Smooth muscle cell (in vitro differentiated cells): ENCODE data around the gene MRPL32. TPM values are rescaled to one million over a fixed set of nuclear protein-coding genes. Genes with fewer than 3 reads are reported as not detected.

Experiments
- DNase-seq: peaks from one replicate; lab custom pipeline; 2025; ENCODE audit not compliant: unreplicated experiment; lab: John Stamatoyannopoulos, UW
- H2AFZ ChIP-seq: fragments of 200-600 bp; sonication (generic); 2 replicates; pipeline ENCODE4 v1.6.0; 2016; ENCODE audit warnings: antibody characterized with exemption, low read depth, mild to moderate bottlenecking
- H3F3A ChIP-seq: fragments of 200-600 bp; sonication (generic); 2 replicates; pipeline ENCODE4 v1.6.0; 2017; ENCODE audit warnings: antibody characterized with exemption, low read depth
- H3K27ac ChIP-seq: fragments of 200-600 bp; sonication (generic); 2 replicates; pipeline ENCODE4 v1.5.1; 2016; ENCODE audit warnings: low read depth, mild to moderate bottlenecking
- H3K27me3 ChIP-seq: fragments of 200-600 bp; sonication (generic); 2 replicates; pipeline ENCODE4 v1.6.1; 2016; ENCODE audit warnings: low read depth, mild to moderate bottlenecking
- H3K36me3 ChIP-seq: fragments of 200-600 bp; sonication (generic); 2 replicates; pipeline ENCODE4 v1.5.1; 2016; ENCODE audit warnings: low read depth
- H3K4me1 ChIP-seq: fragments of 200-600 bp; sonication (generic); 2 replicates; pipeline ENCODE4 v1.5.1; 2016; ENCODE audit warnings: low read depth
- H3K4me2 ChIP-seq: fragments of 200-600 bp; sonication (generic); 2 replicates; pipeline ENCODE4 v1.6.0; 2016; ENCODE audit warnings: mild to moderate bottlenecking
- H3K4me3 ChIP-seq: fragments of 200-600 bp; sonication (generic); 2 replicates; pipeline ENCODE4 v1.5.1; 2016; ENCODE audit warnings: mild to moderate bottlenecking
- H3K79me2 ChIP-seq: fragments of 200-600 bp; sonication (generic); 2 replicates; pipeline ENCODE4 v1.6.0; 2016; ENCODE audit warnings: low read depth, mild to moderate bottlenecking
- H3K9ac ChIP-seq: fragments of 200-600 bp; sonication (generic); 2 replicates; pipeline ENCODE4 v1.6.0; 2016; ENCODE audit warnings: low read depth
- H3K9me3 ChIP-seq: fragments of 200-600 bp; sonication (generic); replicated peaks from 2 replicates; pipeline ENCODE4 v1.5.1; 2016; ENCODE audit warnings: low read depth
- H4K20me1 ChIP-seq: fragments of 200-600 bp; sonication (generic); 2 replicates; pipeline ENCODE4 v1.6.0; 2016; ENCODE audit warnings: low read depth
- WGBS: methylation state at CpG from one replicate; pipeline ENCODE4 v1.1.7; 2016; ENCODE audit warnings: low lambda C conversion rate; 5-methylcytosine and 5-hydroxymethylcytosine counted together
- polyA plus RNA-seq: library from polyadenylated mRNA; unstranded; fragments of >200 nt; fragmentation: Nextera tagmentation; extraction: Ambion mirVana; gene quantifications from 2 replicates; pipeline ENCODE4 v1.2.1, GENCODE V29; 2016
- total RNA-seq: library from RNA; depleted of rRNA; stranded (reverse); fragments of >200 nt; gene quantifications from 2 replicates; pipeline ENCODE4 v1.2.3, GENCODE V29; 2014
- TF ChIP-seq, protein P1 (sequence below): fragments of 200-600 bp; sonication (generic); IDR thresholded peaks from 2 replicates; pipeline ENCODE4 v1.5.1; 2017; ENCODE audit warnings: borderline replicate concordance, mild to moderate bottlenecking, antibody characterized with exemption; ENCODE audit not compliant: insufficient read depth, poor library complexity, severe bottlenecking

The MRPL32 gene
- total and polyA plus RNA-seq, 2 experiments from 2014 or later: 59.7 to 82.1 TPM

DNA sequence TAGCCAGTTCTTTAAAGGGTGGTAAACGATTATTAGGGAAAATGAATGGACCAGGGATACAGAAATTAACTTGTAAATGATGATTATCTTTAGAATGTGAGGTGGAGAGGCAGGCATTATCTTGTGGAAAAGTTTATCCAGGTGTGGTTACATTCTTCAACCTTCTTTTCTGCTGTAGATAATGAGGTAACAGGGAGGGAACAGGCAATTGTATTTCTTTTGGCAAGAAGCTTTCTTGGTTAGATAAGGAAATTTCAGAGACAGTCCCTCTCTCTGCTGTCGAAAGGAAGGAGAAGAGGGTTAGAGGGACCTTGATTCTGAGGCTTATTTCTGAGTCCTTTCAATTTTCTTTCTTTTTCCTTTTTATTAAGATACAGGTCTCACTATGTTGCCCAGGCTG is 32.1 kb downstream of the MRPL32 start:
- H3K9me3 ChIP-seq: no peaks in the 10 kb centered on the region
- TF ChIP-seq, protein P1, sequence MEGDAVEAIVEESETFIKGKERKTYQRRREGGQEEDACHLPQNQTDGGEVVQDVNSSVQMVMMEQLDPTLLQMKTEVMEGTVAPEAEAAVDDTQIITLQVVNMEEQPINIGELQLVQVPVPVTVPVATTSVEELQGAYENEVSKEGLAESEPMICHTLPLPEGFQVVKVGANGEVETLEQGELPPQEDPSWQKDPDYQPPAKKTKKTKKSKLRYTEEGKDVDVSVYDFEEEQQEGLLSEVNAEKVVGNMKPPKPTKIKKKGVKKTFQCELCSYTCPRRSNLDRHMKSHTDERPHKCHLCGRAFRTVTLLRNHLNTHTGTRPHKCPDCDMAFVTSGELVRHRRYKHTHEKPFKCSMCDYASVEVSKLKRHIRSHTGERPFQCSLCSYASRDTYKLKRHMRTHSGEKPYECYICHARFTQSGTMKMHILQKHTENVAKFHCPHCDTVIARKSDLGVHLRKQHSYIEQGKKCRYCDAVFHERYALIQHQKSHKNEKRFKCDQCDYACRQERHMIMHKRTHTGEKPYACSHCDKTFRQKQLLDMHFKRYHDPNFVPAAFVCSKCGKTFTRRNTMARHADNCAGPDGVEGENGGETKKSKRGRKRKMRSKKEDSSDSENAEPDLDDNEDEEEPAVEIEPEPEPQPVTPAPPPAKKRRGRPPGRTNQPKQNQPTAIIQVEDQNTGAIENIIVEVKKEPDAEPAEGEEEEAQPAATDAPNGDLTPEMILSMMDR: no peak
- no peak overlapping the region for H3K27ac ChIP-seq
- H3K27me3 ChIP-seq: no peaks in the 10 kb centered on the region
- no peaks in the 10 kb centered on the region for H3K79me2 ChIP-seq
- H3K4me3 ChIP-seq: no peak overlapping the region
- H3K36me3 ChIP-seq: no peaks in the 10 kb centered on the region
- no peak for DNase-seq
- WGBS: 91% methylated on average over 2 of the region's 2 CpGs
- H3K9ac ChIP-seq: no peak overlapping the region
- H2AFZ ChIP-seq: no peak overlapping the region
- H4K20me1 ChIP-seq: no peaks in the 10 kb centered on the region
- no peaks in the 10 kb centered on the region for H3F3A ChIP-seq
- H3K4me2 ChIP-seq: no peak overlapping the region
- H3K4me1 ChIP-seq: peaks cover 4% of the 10 kb centered on the region

DNA sequence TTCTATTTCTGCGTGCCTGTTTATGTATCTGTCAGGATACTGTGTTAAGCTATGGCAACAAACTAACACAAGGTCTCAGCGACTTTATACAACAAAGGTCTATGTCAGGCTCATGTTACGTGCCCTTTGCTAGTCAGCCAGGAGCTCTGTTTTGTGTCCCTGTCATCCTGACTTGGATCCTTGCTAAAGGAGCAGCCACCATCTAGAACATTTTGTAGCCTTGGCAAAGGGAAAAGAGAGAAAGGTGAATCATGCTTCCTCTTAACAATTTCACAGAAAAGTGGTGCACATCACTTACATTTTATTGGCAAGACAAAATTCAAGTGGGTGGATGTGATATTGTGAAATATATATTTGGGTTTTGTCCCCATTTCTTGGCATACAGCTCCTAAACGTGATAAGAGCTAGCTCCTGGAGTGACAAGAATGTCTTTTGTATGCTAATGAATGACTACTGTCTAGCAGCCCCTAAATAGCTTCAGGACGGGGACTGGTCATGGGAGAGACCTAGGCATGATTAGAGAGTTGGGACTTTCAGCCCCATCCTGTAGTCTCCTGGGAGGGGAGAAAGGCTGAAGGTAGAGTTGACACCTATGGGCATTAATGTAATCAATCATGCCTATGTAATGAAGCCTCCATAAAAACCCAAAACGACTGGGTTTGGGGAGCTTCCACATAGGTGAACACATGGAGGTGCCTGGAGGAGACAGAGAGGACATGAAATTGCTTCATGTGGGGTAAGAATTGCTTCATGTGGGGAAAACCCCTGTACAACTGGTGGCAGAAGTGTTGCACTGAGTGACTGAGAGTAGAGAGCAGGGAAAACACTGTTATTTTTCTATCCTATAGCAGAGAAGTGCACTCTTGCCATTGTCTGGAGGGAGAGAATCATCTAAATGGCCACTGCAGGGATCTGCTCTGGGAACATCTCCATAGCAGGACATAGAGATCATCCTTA is 33.0 kb downstream of the MRPL32 start:
- H3K27ac ChIP-seq: no peak overlapping the region
- no peak for DNase-seq
- no peak overlapping the region for H3K4me3 ChIP-seq
- H3K4me2 ChIP-seq: no peak overlapping the region
- H3K9me3 ChIP-seq: no peaks in the 10 kb centered on the region
- H2AFZ ChIP-seq: peak overlapping the region; percentile 69
- no peaks in the 10 kb centered on the region for H3K36me3 ChIP-seq
- no peak overlapping the region for H3K9ac ChIP-seq
- peaks cover 4% of the 10 kb centered on the region for H3K4me1 ChIP-seq
- TF ChIP-seq, protein P1: no peak
- WGBS: 45% methylated on average over 6 of the region's 6 CpGs
- H3K27me3 ChIP-seq: no peaks in the 10 kb centered on the region
- H4K20me1 ChIP-seq: no peaks in the 10 kb centered on the region
- H3F3A ChIP-seq: no peaks in the 10 kb centered on the region
- H3K79me2 ChIP-seq: no peaks in the 10 kb centered on the region

DNA sequence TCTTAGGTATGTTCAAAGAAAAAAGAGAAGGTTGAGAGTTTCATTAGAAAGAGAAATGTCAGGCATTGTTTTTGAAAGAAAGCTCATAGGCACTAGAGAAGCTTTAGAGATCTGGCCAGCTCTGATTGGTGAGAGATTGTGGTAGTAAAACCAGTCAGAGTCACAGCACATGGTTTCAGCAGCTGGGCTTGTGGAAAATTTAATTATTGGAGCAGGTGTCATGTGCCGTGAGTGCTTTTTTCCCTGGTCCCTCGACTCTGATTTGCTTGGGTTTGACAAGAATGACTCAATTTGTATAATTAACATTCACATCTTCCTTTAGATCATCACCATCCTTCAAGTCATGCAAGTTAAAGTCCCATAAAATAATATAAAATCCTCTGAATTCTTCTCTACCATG is 35.2 kb downstream of the MRPL32 start:
- Histone ChIP-seq H3K9me3 (no peaks in the 10 kb centered on the region), H3K27me3 (no peaks in the 10 kb centered on the region), H3K4me3 (no peak overlapping the region), H2AFZ (no peak overlapping the region), H3K79me2 (no peaks in the 10 kb centered on the region), H3F3A (peaks cover 6% of the 10 kb centered on the region), H3K36me3 (no peaks in the 10 kb centered on the region), H3K4me1 (peaks cover 4% of the 10 kb centered on the region), H3K27ac (no peak overlapping the region), H3K9ac (no peak overlapping the region), H4K20me1 (no peaks in the 10 kb centered on the region), H3K4me2 (no peak overlapping the region)
- TF ChIP-seq, protein P1: no peak
- no peak for DNase-seq
- 100% methylated on average over 2 of the region's 2 CpGs for WGBS
